SK-N-SH (cell line): Measurements from ENCODE around the gene KIF4A.

Source experiments
- RCOR1 ChIP-seq: fragments of 150-350 bp; IDR thresholded peaks from 2 replicates; pipeline ENCODE4 v1.6.1; 2017; ENCODE audit warnings: antibody characterized with exemption, low read length
- RFX5 ChIP-seq: IDR thresholded peaks from 2 replicates; pipeline ENCODE4 v1.6.1; 2012; ENCODE audit warnings: mild to moderate bottlenecking, improper control_type of control experiment, low read length
- YY1 ChIP-seq: IDR thresholded peaks from 2 replicates; pipeline ENCODE4 v1.4.0; 2012; ENCODE audit warnings: low read depth, mild to moderate bottlenecking
- TF ChIP-seq, protein P1 (sequence below): fragments of 200-600 bp; sonication (generic); IDR thresholded peaks from 2 replicates; pipeline ENCODE4 v1.6.1; 2017; ENCODE audit warnings: antibody characterized with exemption, mild to moderate bottlenecking, moderate library complexity

DNA sequence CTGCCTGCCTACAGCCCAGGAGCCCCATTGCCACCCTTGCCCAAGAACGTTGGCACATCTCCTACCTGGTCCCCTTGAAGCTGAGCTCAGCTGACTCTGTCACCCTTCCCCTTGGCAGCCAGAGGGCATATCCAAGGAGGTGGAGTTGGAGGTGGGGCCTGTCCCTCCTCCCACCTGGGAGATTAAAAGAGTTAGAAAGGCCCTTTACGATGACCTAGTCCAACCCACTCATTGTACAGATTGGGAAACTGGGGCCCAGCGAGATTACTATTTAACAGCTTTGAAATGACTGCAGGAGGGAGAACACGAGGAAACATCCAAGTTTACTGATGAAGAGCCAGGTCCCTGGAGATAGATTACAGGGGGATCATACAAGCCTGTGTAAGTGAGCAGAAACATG is 29.8 kb upstream of the KIF4A start, which contains the start of gene P2RY4:
- TF ChIP-seq RCOR1 (no peak), YY1 (no peak), RFX5 (no peak)
- TF ChIP-seq, protein P1, sequence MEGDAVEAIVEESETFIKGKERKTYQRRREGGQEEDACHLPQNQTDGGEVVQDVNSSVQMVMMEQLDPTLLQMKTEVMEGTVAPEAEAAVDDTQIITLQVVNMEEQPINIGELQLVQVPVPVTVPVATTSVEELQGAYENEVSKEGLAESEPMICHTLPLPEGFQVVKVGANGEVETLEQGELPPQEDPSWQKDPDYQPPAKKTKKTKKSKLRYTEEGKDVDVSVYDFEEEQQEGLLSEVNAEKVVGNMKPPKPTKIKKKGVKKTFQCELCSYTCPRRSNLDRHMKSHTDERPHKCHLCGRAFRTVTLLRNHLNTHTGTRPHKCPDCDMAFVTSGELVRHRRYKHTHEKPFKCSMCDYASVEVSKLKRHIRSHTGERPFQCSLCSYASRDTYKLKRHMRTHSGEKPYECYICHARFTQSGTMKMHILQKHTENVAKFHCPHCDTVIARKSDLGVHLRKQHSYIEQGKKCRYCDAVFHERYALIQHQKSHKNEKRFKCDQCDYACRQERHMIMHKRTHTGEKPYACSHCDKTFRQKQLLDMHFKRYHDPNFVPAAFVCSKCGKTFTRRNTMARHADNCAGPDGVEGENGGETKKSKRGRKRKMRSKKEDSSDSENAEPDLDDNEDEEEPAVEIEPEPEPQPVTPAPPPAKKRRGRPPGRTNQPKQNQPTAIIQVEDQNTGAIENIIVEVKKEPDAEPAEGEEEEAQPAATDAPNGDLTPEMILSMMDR, result no peak
